Stimulated activated CD8-positive, alpha-beta memory T cell treated with anti-CD3 and anti-CD28 coated beads, Interleukin-4, amount 100 ng/mL, for 24 hours (primary cell): ENCODE measurements around the gene PRPF40B.
A peak's percentile ranks its signal among the peaks of the same experiment; 100 is the strongest.

Source experiments
- DNase-seq: peaks from one replicate; pipeline ENCODE4 v3.0.0-alpha.2; 2020; ENCODE audit warnings: low read depth

The PRPF40B gene

DNA sequence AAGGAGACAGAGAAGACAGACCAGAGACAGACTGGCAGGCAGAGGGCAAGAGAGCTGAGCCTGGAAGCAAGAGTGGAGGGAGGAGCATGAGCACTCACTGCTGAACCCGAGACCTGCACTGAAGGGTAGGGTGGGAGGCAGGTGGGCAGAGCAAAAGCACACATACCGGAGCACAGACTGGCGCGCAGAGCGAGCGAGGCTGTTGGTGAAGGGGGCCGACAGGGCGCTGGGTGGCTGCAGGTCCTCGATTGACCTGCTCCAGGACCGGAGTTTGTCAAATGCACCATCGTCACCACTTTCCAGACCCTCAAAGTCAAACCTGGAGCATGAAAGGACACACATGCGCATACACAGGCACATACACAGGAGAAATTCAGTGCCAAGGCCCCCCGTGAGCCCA, 34.9 kb downstream of the PRPF40B start:
- no peak for DNase-seq

GRCh38 chr12:49659753-49660152, 36.4 kb downstream of the PRPF40B start:
- no peak for DNase-seq

GRCh38 chr12:49661191-49661590, 37.8 kb downstream of the PRPF40B start:
- no peak for DNase-seq

DNA sequence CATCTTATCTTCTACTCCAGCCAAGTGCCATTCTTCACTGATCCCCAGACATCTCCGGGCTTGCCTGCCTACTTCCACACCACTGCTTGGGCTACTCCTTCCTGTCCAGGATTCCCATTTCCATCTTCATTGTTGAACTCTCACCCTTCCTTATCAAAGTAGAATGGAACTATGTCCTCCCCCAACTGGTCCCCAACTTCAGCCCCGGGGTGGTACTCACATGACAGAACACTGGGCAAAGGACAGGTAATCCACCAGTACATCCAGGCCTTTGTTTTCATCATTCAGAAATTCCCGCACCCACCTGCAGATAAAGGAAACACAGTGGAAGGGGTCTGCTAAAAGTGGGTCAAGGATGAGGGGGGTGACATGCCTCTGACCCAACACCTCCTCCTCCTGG, 38.4 kb downstream of the PRPF40B start:
- no peak for DNase-seq

DNA sequence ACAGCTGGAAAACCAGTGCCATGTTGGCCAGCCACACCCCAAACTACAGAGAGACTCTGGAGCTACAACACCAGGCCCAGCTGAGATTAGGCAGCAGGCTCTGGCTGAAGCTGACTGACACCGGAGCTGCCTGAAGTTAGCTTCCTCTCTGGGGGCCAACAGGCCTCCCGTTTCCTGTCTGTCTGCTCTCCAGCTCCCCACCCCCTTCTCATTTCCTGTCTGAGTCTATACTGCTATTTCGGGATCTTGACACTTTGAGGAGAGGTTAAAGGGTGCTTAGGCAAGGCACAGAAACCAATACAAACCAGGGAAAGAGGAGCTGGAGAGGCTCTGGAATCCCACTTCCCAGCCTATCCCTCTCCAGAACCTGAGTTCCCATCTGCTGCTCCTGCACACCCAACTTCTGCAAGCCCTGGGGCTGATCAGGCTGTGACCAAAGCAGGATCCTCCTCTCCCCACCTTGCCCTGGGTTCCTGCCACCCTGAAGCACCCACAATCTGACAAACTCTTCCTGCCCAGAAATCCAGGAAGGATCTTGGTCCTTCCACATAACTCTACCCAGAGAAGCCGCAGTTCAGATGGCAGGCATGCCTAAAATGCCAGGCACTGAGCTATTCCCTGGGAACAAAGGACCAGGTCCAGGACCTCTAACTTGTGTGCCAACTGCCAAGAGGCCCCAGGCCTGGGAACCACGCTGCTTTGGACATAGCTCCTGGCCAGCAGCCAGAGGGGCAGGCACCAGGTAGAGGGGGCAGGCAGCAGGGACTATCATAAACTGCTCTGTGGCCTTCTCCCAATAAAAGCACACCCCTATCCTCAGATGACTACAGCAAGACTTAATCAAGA, 39.9 kb downstream of the PRPF40B start:
- DNase-seq = peak; percentile 45

- DNase-seq = no peak
Measured at GRCh38 chr12:49664167-49664566, 40.8 kb downstream of the PRPF40B start.

GRCh38 chr12:49664591-49665239, 41.4 kb downstream of the PRPF40B start:
- no peak for DNase-seq

DNA sequence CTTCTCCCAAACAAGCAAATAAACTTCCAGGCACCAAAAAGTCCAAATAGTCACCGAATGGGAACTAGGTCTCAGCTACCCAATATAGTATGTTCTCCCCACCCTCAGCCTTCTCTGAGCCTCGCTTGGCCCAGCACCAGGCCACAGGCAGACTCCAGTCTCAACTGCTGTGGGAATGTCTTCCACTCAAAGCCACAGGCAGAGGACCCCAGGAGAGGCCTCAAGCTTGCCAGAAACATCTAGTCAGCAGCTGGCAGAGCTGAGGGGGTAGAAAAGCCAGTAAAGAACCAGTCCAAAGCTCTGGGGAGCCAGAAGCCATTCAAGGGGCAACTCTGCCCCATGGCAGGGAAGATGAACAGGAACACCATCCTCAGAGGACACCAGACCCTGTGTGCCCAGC, 42.0 kb downstream of the PRPF40B start:
- DNase-seq = no peak

DNA sequence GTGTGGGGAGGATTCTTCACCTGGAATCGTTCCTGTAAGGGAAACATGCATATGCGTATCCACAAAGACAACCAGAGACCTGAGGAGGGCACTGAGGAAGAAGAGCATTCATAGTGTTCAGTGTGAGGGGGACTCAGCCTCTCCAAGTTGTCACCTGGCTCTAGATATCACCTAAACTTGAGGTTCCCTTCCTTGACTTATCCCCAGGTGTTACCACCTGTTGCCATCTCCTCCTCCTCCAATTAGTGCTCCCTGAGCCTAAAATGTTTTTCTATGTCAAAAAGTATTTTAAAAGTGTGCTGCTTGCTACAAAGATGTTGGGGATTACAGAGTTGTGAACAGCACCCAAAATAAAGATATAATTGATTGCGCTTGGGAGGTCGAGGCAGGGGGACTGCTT, 42.8 kb downstream of the PRPF40B start:
- no peak for DNase-seq

- DNase-seq = no peak
Measured at GRCh38 chr12:49667325-49668090, 44.1 kb downstream of the PRPF40B start.

GRCh38 chr12:49669796-49670195, 46.4 kb downstream of the PRPF40B start:
- DNase-seq = no peak

DNA sequence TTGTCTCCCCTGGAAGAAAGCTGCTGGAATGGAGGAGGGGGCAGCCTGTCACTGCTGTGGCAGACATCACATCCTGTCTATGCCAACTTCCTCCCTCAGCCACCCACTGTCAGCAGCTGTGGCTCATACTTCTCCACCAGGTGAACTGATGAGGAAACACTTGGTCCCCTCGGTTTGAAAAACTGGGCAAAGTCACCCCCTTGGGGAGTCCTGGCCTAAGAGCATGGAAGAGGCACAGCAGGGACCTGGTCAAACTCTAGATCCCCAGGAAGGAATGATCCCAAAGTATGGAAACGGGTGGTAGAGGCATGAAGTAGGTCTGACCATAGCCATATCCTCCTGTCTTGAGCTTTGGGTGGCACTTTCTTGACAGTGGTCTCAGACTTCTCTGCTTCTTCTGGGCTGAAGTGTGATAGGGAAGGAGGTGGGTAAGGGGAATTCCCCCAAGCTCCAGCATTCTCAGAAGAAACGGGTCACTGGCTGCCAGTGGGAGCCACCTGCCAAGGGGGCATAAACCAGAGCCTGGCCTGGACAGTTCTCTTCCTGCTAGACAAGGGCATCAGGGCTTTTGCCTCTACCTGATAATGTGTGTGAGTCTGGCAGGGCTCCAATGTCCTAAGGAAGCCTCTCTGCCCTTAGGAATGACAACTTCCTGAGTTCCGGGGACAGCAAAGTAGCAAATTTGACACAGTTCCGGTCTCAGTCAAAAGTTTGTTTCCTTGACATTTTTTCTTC, 47.8 kb downstream of the PRPF40B start:
- peak; percentile 36 for DNase-seq

GRCh38 chr12:49672301-49673217, 49.2 kb downstream of the PRPF40B start:
- no peak for DNase-seq

DNA sequence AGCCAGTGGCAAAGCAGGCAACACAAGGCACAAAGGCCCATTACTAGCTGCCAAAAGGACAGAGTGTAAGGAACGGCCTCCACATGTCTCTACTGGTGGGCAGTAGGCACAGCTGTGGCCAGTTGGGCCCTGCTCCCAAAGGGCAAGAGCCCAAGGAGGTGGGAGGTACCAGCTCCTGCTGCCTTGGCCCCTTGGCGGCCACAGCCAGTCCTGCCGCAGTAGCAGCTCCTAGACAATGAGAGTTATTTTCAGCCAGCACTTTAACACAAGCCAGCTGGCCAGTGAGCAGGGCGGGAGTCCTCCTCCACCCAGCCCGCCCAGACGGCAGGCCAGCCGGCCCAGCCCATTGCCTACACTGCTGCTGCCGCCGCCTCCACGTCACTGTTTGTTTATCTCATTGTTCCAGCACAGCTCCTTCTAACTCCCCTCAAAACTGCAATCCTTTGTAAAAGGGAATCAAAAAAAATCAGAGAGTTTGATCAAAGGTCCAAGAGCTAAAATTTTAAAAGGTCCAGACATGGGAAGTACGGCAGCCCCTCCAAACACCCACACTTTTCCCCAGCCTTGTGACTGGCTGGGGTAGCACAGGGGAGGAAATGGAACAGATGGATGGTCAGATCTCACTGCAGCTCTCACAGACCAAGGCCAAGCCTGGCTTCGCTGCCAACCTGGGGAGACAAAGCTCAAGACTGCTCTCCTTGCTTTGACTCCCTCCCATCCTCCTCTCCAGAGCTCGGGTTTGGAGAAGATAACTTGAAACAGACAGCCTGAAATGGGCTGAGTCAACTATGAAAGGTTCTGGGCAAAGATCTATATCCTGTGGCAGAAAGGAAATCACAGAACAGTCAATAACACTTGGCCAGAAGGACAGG, 50.3 kb downstream of the PRPF40B start:
- no peak for DNase-seq

- no peak for DNase-seq
Measured at GRCh38 chr12:49674318-49674981, 51.1 kb downstream of the PRPF40B start.

- no peak for DNase-seq
Measured at GRCh38 chr12:49675137-49675536, 51.8 kb downstream of the PRPF40B start.

- no peak for DNase-seq
Measured at GRCh38 chr12:49678711-49679110, 55.4 kb downstream of the PRPF40B start.

GRCh38 chr12:49680075-49680474, 56.7 kb downstream of the PRPF40B start:
- no peak for DNase-seq

GRCh38 chr12:49683599-49684309, 60.4 kb downstream of the PRPF40B start:
- DNase-seq = no peak
